Liver (tissue), 3 donors: ENCODE data around the gene CCNYL1.

Source experiments
- EGR1 ChIP-seq, 2 donors: IDR thresholded peaks; 2 replicates each; pipeline ENCODE4 v1.6.1; 2016 to 2018; ENCODE audit warnings: antibody characterized with exemption in 2 of 2, low read depth in 2 of 2
- FOXA1 ChIP-seq: IDR thresholded peaks from 2 replicates; pipeline ENCODE4 v1.6.1; 2016; ENCODE audit warnings: antibody characterized with exemption
- GABPA ChIP-seq, 2 donors: IDR thresholded peaks in 1 of 2; conservative IDR thresholded peaks in 1 of 2; 2 replicates each; pipeline ENCODE4 v1.6.1; 2016; ENCODE audit warnings: antibody characterized with exemption in 2 of 2, mild to moderate bottlenecking in 1 of 2, moderate library complexity in 1 of 2
- HNF4A ChIP-seq, 2 donors: conservative IDR thresholded peaks; 2 replicates each; pipeline ENCODE4 v1.6.1; 2016; ENCODE audit warnings: antibody characterized with exemption in 2 of 2, mild to moderate bottlenecking in 2 of 2
- NR2F2 ChIP-seq: IDR thresholded peaks from 2 replicates; pipeline ENCODE4 v1.6.1; 2016; ENCODE audit warnings: antibody characterized with exemption
- REST ChIP-seq: IDR thresholded peaks from 2 replicates; pipeline ENCODE4 v1.6.1; 2016; ENCODE audit warnings: antibody characterized with exemption, mild to moderate bottlenecking
- SP1 ChIP-seq: IDR thresholded peaks from 2 replicates; pipeline ENCODE4 v1.6.1; 2018; ENCODE audit warnings: antibody characterized with exemption, mild to moderate bottlenecking
- TF ChIP-seq, protein P1 (sequence below): fragments of 150-350 bp; IDR thresholded peaks from 2 replicates; pipeline ENCODE4 v1.5.1; 2017; ENCODE audit warnings: improper control_type of control experiment, low read depth, low read length; ENCODE audit not compliant: missing input control
- TF ChIP-seq, protein P2 (sequence below): IDR thresholded peaks from 2 replicates; pipeline ENCODE4 v1.6.1; 2016; ENCODE audit warnings: antibody characterized with exemption
- TF ChIP-seq, protein P3 (sequence below): IDR thresholded peaks from 2 replicates; pipeline ENCODE4 v1.6.1; 2016; ENCODE audit warnings: antibody characterized with exemption
- TF ChIP-seq, protein P4 (sequence below): IDR thresholded peaks from 2 replicates; pipeline ENCODE4 v1.6.1; 2016; ENCODE audit warnings: antibody characterized with exemption
- donor health status: healthy.
- donor health status: healthy.

DNA sequence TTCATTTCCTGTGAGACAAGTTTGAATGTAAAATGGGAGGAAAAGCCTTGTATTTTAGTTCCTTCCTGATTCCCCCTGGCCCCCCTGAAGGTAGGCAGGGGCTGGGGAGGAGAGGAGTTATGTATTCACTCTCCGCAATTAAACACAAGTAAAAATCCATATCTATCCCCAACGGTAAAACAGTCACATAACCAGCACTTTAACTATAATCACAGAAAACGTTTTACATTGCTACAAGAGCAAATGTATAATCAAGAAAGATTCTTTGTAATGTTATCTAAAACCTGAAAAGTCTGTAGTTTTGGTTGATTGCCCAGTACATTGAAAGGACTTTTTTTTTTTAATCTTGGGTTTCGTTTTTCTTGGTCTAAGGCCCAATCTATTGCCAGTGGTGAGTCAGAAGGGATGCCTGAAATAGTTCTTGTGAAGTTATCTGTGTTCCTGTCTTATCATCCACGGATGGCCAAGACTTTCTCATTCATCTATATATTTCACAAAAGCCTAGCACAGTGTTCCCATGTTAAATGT lies 34.5 kb upstream of the CCNYL1 start:
- TF ChIP-seq, protein P1, sequence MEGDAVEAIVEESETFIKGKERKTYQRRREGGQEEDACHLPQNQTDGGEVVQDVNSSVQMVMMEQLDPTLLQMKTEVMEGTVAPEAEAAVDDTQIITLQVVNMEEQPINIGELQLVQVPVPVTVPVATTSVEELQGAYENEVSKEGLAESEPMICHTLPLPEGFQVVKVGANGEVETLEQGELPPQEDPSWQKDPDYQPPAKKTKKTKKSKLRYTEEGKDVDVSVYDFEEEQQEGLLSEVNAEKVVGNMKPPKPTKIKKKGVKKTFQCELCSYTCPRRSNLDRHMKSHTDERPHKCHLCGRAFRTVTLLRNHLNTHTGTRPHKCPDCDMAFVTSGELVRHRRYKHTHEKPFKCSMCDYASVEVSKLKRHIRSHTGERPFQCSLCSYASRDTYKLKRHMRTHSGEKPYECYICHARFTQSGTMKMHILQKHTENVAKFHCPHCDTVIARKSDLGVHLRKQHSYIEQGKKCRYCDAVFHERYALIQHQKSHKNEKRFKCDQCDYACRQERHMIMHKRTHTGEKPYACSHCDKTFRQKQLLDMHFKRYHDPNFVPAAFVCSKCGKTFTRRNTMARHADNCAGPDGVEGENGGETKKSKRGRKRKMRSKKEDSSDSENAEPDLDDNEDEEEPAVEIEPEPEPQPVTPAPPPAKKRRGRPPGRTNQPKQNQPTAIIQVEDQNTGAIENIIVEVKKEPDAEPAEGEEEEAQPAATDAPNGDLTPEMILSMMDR: no peak
- TF ChIP-seq REST: no peak
- no peak for TF ChIP-seq FOXA1
- TF ChIP-seq GABPA (IDR thresholded peaks at IDR 0.05 in 1 of 2, conservative IDR thresholded peaks at IDR 0.05 in 1 of 2): no peak
- no peak for TF ChIP-seq SP1
- no peak for TF ChIP-seq HNF4A (conservative IDR thresholded peaks at IDR 0.05)
- TF ChIP-seq EGR1 (IDR thresholded peaks at IDR 0.05; ENCODE audit: low read depth in 2 of 2): no peak
- TF ChIP-seq, protein P2, sequence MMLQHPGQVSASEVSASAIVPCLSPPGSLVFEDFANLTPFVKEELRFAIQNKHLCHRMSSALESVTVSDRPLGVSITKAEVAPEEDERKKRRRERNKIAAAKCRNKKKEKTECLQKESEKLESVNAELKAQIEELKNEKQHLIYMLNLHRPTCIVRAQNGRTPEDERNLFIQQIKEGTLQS: no peak
- TF ChIP-seq NR2F2: no peak
- TF ChIP-seq, protein P3, sequence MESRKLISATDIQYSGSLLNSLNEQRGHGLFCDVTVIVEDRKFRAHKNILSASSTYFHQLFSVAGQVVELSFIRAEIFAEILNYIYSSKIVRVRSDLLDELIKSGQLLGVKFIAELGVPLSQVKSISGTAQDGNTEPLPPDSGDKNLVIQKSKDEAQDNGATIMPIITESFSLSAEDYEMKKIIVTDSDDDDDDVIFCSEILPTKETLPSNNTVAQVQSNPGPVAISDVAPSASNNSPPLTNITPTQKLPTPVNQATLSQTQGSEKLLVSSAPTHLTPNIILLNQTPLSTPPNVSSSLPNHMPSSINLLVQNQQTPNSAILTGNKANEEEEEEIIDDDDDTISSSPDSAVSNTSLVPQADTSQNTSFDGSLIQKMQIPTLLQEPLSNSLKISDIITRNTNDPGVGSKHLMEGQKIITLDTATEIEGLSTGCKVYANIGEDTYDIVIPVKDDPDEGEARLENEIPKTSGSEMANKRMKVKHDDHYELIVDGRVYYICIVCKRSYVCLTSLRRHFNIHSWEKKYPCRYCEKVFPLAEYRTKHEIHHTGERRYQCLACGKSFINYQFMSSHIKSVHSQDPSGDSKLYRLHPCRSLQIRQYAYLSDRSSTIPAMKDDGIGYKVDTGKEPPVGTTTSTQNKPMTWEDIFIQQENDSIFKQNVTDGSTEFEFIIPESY: no peak
- TF ChIP-seq, protein P4, sequence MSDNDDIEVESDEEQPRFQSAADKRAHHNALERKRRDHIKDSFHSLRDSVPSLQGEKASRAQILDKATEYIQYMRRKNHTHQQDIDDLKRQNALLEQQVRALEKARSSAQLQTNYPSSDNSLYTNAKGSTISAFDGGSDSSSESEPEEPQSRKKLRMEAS: no peak
